PC-9 (cell line): ENCODE measurements around the gene CST9.

Experiments used
- CTCF ChIP-seq: fragments of 200-600 bp; sonication (generic); conservative IDR thresholded peaks from 2 replicates; pipeline ENCODE4 v1.6.1; 2017; ENCODE audit warnings: mixed run types, antibody characterized with exemption, mild to moderate bottlenecking, moderate library complexity
- EZH2 ChIP-seq: fragments of 200-600 bp; sonication (generic); IDR thresholded peaks from 2 replicates; pipeline ENCODE4 v1.8.0; 2017; ENCODE audit warnings: antibody characterized with exemption, low read depth

GRCh38 chr20:23645575-23645974 is 39.9 kb upstream of the CST9 start:
- TF ChIP-seq CTCF: no peak
- TF ChIP-seq EZH2: no peak
